Upper lobe of left lung (tissue), 6 donors: Measurements from ENCODE around the gene SPATA32. TPM values are rescaled to one million over a fixed set of nuclear protein-coding genes. Genes with fewer than 3 reads are reported as not detected.

Experiments used
- ATAC-seq, 2 donors: fragments of 200-7000 bp; cut with Tn5 transposase; one replicate each; pipeline ENCODE4 v1.9.1; 2022; ENCODE audit warnings: mild to moderate bottlenecking in 2 of 2, moderate library complexity in 2 of 2; ENCODE audit not compliant: low FRiP score in 2 of 2
- DNase-seq, 2 donors: peaks; one replicate each; pipeline ENCODE4 v3.0.0-alpha.2; 2019 to 2020
- H3K27ac ChIP-seq, 4 donors: fragments of 200-600 bp; sonication (generic); one replicate each; pipeline ENCODE4 v1.5.1; 2016 to 2019
- H3K27me3 ChIP-seq, 4 donors: fragments of 200-600 bp; sonication (generic); one replicate each; pipeline ENCODE4 v1.5.1; 2017 to 2019
- H3K36me3 ChIP-seq, 4 donors: fragments of 200-600 bp; sonication (generic); one replicate each; pipeline ENCODE4 v1.5.1; 2016 to 2019
- H3K4me1 ChIP-seq, 4 donors: fragments of 200-600 bp; sonication (generic); one replicate each; pipeline ENCODE4 v1.5.1; 2018 to 2019
- H3K4me3 ChIP-seq, 4 donors: fragments of 200-600 bp; sonication (generic); one replicate each; pipeline ENCODE4 v1.5.1; 2017 to 2019; ENCODE audit warnings: mild to moderate bottlenecking in 2 of 4, moderate library complexity in 1 of 4
- H3K9me3 ChIP-seq, 4 donors: fragments of 200-600 bp; sonication (generic); one replicate each; pipeline ENCODE4 v1.5.1; 2018 to 2019
- CTCF ChIP-seq, 6 experiments: fragments of 450-650 bp in 4 of 6; fragments of 200-600 bp in 2 of 6; sonication (generic) in 2 of 6; IDR thresholded peaks; one replicate each; pipeline ENCODE4 v1.5.1; 2016 to 2019; ENCODE audit warnings: antibody characterized with exemption in 6 of 6
- EP300 ChIP-seq, 4 donors: sonication (generic); formaldehyde crosslinking; IDR thresholded peaks; one replicate each; pipeline ENCODE4 v1.5.1; 2017; ENCODE audit warnings: antibody characterized with exemption in 4 of 4, control low read depth in 2 of 4
- POLR2A ChIP-seq, 4 donors: fragments of 450-650 bp; IDR thresholded peaks; one replicate each; pipeline ENCODE4 v1.5.1; 2016 to 2017; ENCODE audit warnings: antibody characterized with exemption in 4 of 4, mild to moderate bottlenecking in 2 of 4
- POLR2AphosphoS5 ChIP-seq, 2 donors: sonication (generic); formaldehyde crosslinking; IDR thresholded peaks; one replicate each; pipeline ENCODE4 v1.5.1; 2017; ENCODE audit warnings: antibody characterized with exemption in 2 of 2
- WGBS, 2 donors: methylation state at CpG; one replicate each; pipeline ENCODE4 v1.1.5; 2017 to 2018; 5-methylcytosine and 5-hydroxymethylcytosine counted together
- total RNA-seq, 6 donors: library from RNA; depleted of rRNA in 4 of 6; stranded (reverse); fragments of >200 nt in 4 of 6; gene quantifications; one replicate each; pipeline versions ENCODE4 v1.1.0 to v1.2.1, GENCODE V29; 2016 to 2021
- donor health status: DM: no; HTN: no; CAD: no; lungs with moderate emphysema.
- donor health status: DM: no; HTN: yes; CAD: no; lungs with severe emphysema.

The SPATA32 gene
- total RNA-seq, 6 donors from 2014 or later = 0.20 TPM; not detected in 5

GRCh38 chr17:45293413-45294211 lies 31.7 kb upstream of the SPATA32 start:
- ATAC-seq (peak; percentile 84 to 88), DNase-seq (peak in 1 of 2 donors; percentile 96)
- Histone ChIP-seq H3K36me3 (peaks cover 0 to 21% (median 8%) of the 10 kb centered on the region in 4 donors), H3K9me3 (no peaks in the 10 kb centered on the region), H3K27me3 (no peaks in the 10 kb centered on the region), H3K4me1 (peaks cover 66 to 96% (median 85%) of the 10 kb centered on the region in 4 donors), H3K27ac (peak overlapping the region; percentile 73 to 80 (median 76)), H3K4me3 (no peak overlapping the region)
- 46 to 52% methylated on average over 8 to 10 of the region's 10 CpGs for WGBS, 2 donors
- TF ChIP-seq CTCF (IDR thresholded peaks at IDR 0.05) (peak in 1 of 6 experiments; percentile 8), POLR2A (IDR thresholded peaks at IDR 0.05) (no peak), EP300 (IDR thresholded peaks at IDR 0.05) (peak in 2 of 4 donors; percentile 59 to 88), POLR2AphosphoS5 (IDR thresholded peaks at IDR 0.05) (peak; percentile 68 to 83)

- Histone ChIP-seq H3K36me3 (peaks cover 0 to 28% (median 9%) of the 10 kb centered on the region in 4 donors), H3K9me3 (no peaks in the 10 kb centered on the region), H3K27ac (peak overlapping the region; percentile 73 to 80 (median 76)), H3K4me3 (no peak overlapping the region), H3K27me3 (no peaks in the 10 kb centered on the region), H3K4me1 (peaks cover 63 to 91% (median 89%) of the 10 kb centered on the region in 4 donors)
- no peak for DNase-seq
- ATAC-seq = no peak
- 71 to 76% methylated on average over 12 of the region's 12 CpGs for WGBS, 2 donors
- TF ChIP-seq CTCF (IDR thresholded peaks at IDR 0.05) (no peak), POLR2AphosphoS5 (IDR thresholded peaks at IDR 0.05) (no peak), POLR2A (IDR thresholded peaks at IDR 0.05) (no peak)
Observed at GRCh38 chr17:45292696-45293412, 31.0 kb upstream of the SPATA32 start.

- no peak overlapping the region for H3K4me3 ChIP-seq
- DNase-seq = peak in 1 of 2 donors; percentile 80
- H3K27ac ChIP-seq = peak overlapping the region; percentile 50 to 80 (median 76)
- ATAC-seq = no peak
- TF ChIP-seq CTCF (IDR thresholded peaks at IDR 0.05) (no peak), POLR2AphosphoS5 (IDR thresholded peaks at IDR 0.05) (no peak), EP300 (IDR thresholded peaks at IDR 0.05) (no peak), POLR2A (IDR thresholded peaks at IDR 0.05) (no peak)
- H3K9me3 ChIP-seq = no peaks in the 10 kb centered on the region
- H3K27me3 ChIP-seq = no peaks in the 10 kb centered on the region
- WGBS, 2 donors = 45 to 53% methylated on average over 5 of the region's 5 CpGs
- H3K4me1 ChIP-seq = peaks cover 55 to 81% (median 79%) of the 10 kb centered on the region in 4 donors
- peaks cover 0 to 43% (median 21%) of the 10 kb centered on the region in 4 donors for H3K36me3 ChIP-seq
Observed at GRCh38 chr17:45291171-45291805, 29.4 kb upstream of the SPATA32 start.

GRCh38 chr17:45290269-45290765 lies 28.4 kb upstream of the SPATA32 start:
- no peak for TF ChIP-seq EP300 (IDR thresholded peaks at IDR 0.05)
- no peak for TF ChIP-seq POLR2A (IDR thresholded peaks at IDR 0.05)
- no peak for TF ChIP-seq CTCF (IDR thresholded peaks at IDR 0.05)
- TF ChIP-seq POLR2AphosphoS5 (IDR thresholded peaks at IDR 0.05) = no peak
- no peaks in the 10 kb centered on the region for H3K27me3 ChIP-seq
- peaks cover 45 to 72% (median 70%) of the 10 kb centered on the region in 4 donors for H3K4me1 ChIP-seq
- WGBS, 2 donors = 89 to 92% methylated on average over 11 of the region's 11 CpGs
- peaks cover 0 to 51% (median 25%) of the 10 kb centered on the region in 4 donors for H3K36me3 ChIP-seq
- DNase-seq = no peak
- peak overlapping the region in 1 of 4 donors; percentile 50 for H3K27ac ChIP-seq
- no peaks in the 10 kb centered on the region for H3K9me3 ChIP-seq
- no peak overlapping the region for H3K4me3 ChIP-seq
- ATAC-seq = no peak
